Epithelial cell of proximal tubule (primary cell): ENCODE data around the gene MXI1. TPM values are rescaled to one million over a fixed set of nuclear protein-coding genes. Genes with fewer than 3 reads are reported as not detected.

Source experiments
- DNase-seq: peaks from one replicate; pipeline ENCODE4 v3.0.0-alpha.2; 2011; ENCODE audit warnings: low read depth
- H3K4me3 ChIP-seq: 2 replicates; pipeline ENCODE4 v1.5.1; 2011; ENCODE audit warnings: low read depth, mild to moderate bottlenecking, low read length
- total RNA-seq: library from RNA; depleted of rRNA; stranded (reverse); fragments of >200 nt; gene quantifications from 2 replicates; pipeline ENCODE4 v1.2.3, GENCODE V29; 2015
- TF ChIP-seq, protein P1 (sequence below): conservative IDR thresholded peaks from 2 replicates; pipeline ENCODE4 v1.5.1; 2012; ENCODE audit warnings: low read depth, mild to moderate bottlenecking, low read length

Gene MXI1
- total RNA-seq, 1 donor from 2014 or later = 12.6 TPM

DNA sequence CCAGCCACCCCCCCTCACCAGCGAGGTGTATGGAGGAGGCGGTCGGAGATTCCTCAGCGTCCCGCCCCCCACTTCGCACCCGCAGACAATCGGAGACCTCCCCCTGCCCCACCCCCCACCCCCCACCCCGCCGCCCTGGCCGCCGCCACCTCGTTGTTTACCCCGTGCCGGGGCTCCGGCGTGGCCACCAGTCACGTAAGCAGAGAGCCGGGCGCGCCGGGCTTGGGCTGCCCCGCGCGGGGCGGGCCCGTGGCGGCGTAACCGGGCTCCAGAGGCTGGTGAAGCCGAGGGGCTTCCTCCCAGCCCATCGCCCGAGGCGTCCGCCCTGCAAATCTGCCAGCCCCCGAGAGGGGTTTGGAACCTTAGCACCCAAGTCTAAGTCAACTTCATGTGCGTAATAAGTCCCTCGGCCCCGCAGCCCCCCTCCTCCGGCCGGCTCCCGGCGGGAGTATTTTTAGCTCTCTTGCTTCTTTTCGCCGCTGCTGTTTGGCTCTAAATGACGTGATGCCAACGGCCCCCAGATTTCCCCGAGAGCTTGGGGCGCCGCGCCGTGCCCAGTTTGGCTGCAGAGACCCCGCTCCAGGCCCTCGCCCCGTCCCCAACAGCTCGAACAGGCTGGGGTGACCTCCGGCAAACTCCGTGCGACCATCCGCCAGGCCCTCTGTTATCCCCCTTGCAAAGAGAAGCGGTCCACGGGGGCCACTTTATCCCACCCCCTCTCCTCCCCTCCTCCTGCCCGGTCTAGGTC lies 2.7 kb downstream of the MXI1 start:
- TF ChIP-seq, protein P1, sequence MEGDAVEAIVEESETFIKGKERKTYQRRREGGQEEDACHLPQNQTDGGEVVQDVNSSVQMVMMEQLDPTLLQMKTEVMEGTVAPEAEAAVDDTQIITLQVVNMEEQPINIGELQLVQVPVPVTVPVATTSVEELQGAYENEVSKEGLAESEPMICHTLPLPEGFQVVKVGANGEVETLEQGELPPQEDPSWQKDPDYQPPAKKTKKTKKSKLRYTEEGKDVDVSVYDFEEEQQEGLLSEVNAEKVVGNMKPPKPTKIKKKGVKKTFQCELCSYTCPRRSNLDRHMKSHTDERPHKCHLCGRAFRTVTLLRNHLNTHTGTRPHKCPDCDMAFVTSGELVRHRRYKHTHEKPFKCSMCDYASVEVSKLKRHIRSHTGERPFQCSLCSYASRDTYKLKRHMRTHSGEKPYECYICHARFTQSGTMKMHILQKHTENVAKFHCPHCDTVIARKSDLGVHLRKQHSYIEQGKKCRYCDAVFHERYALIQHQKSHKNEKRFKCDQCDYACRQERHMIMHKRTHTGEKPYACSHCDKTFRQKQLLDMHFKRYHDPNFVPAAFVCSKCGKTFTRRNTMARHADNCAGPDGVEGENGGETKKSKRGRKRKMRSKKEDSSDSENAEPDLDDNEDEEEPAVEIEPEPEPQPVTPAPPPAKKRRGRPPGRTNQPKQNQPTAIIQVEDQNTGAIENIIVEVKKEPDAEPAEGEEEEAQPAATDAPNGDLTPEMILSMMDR = no peak
- DNase-seq = no peak
- peak overlapping the region; percentile 90 for H3K4me3 ChIP-seq

- H3K4me3 ChIP-seq = peak overlapping the region; percentile 90
- DNase-seq = peak; percentile 91
- TF ChIP-seq, protein P1 = no peak
Measured at GRCh38 chr10:110210674-110211464, 3.5 kb downstream of the MXI1 start.

- DNase-seq = no peak
- TF ChIP-seq, protein P1 = no peak
- peak overlapping the region; percentile 90 for H3K4me3 ChIP-seq
Measured at GRCh38 chr10:110211465-110211843, 4.0 kb downstream of the MXI1 start.

GRCh38 chr10:110212119-110213006 lies 5.0 kb downstream of the MXI1 start:
- no peak overlapping the region for H3K4me3 ChIP-seq
- TF ChIP-seq, protein P1 = no peak
- no peak for DNase-seq

DNA sequence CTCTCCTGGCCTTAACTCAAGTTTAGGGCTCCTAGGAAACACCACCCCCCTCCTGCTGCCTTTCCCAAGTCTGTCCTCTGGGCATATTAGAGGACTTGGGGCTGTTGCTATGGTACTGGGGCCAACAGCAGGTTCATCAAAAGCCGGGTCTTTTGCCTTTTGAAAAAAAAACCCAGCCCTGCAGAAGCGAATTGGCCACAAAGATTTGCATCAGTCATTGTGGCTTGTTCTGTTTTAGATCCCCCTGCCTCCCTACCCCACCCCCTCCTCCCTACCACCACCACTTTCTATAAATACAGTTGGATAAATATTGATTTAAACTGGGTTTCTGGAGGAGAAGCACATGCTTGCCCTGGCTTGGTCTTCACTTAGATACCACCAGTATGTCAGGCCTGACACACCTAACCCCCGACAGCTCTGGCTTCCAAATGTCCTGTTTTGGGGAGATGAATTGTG lies 7.0 kb downstream of the MXI1 start:
- no peak overlapping the region for H3K4me3 ChIP-seq
- TF ChIP-seq, protein P1 = no peak
- DNase-seq = no peak

- TF ChIP-seq, protein P1 = no peak
- no peak overlapping the region for H3K4me3 ChIP-seq
Measured at GRCh38 chr10:110215286-110216170, 8.1 kb downstream of the MXI1 start.

More at GRCh38 chr10:110215286-110216170, 8.1 kb downstream of the MXI1 start:
- no peak for DNase-seq
